GM19455 (cell line): ENCODE data around the gene OTUD3.
"Not testable (repeated sequence)": the region's sequence is repeated elsewhere in the genome, so short reads cannot be mapped to it uniquely, and the experiment has no call there.

Source experiments
- ATAC-seq: cut with Tn5 transposase; IDR thresholded peaks from one replicate; pipeline ENCODE4 v1.9.1; 2021; ENCODE audit not compliant: unreplicated experiment

The OTUD3 gene

GRCh38 chr1:19866758-19867157 lies 15.4 kb upstream of the OTUD3 start:
- ATAC-seq: no peak

GRCh38 chr1:19868575-19868974 lies 13.6 kb upstream of the OTUD3 start:
- ATAC-seq: not testable (repeated sequence)

- not testable (repeated sequence) for ATAC-seq
Measured at GRCh38 chr1:19869453-19869852, 12.7 kb upstream of the OTUD3 start.

GRCh38 chr1:19869929-19870328 lies 12.3 kb upstream of the OTUD3 start:
- no peak for ATAC-seq

- ATAC-seq: no peak
Measured at GRCh38 chr1:19872190-19872589, 10.0 kb upstream of the OTUD3 start.

- ATAC-seq: no peak
Measured at GRCh38 chr1:19877181-19877750, 4.9 kb upstream of the OTUD3 start.

- no peak for ATAC-seq
Measured at GRCh38 chr1:19877821-19878636, 4.2 kb upstream of the OTUD3 start.

- no peak for ATAC-seq
Measured at GRCh38 chr1:19878637-19878985, 3.6 kb upstream of the OTUD3 start.

GRCh38 chr1:19879227-19879626 lies 3.0 kb upstream of the OTUD3 start:
- no peak for ATAC-seq

GRCh38 chr1:19879661-19880060 lies 2.5 kb upstream of the OTUD3 start:
- no peak for ATAC-seq

- ATAC-seq: not testable (repeated sequence)
Measured at GRCh38 chr1:19880841-19881240, 1.4 kb upstream of the OTUD3 start.

- no peak for ATAC-seq
Measured at GRCh38 chr1:19884312-19884711, 2.1 kb downstream of the OTUD3 start.

- ATAC-seq: no peak
Measured at GRCh38 chr1:19885821-19886220, 3.6 kb downstream of the OTUD3 start.

- no peak for ATAC-seq
Measured at GRCh38 chr1:19888112-19888511, 5.9 kb downstream of the OTUD3 start.

GRCh38 chr1:19889656-19890055 lies 7.5 kb downstream of the OTUD3 start:
- ATAC-seq: no peak

- ATAC-seq: no peak
Measured at GRCh38 chr1:19892129-19892528, 9.9 kb downstream of the OTUD3 start.

- no peak for ATAC-seq
Measured at GRCh38 chr1:19892628-19893168, 10.5 kb downstream of the OTUD3 start.

- ATAC-seq: no peak
Measured at GRCh38 chr1:19893687-19894086, 11.5 kb downstream of the OTUD3 start.

GRCh38 chr1:19894218-19894617 lies 12.0 kb downstream of the OTUD3 start:
- ATAC-seq: no peak

- no peak for ATAC-seq
Measured at GRCh38 chr1:19901653-19902052, 19.5 kb downstream of the OTUD3 start.

GRCh38 chr1:19903621-19904020 lies 21.4 kb downstream of the OTUD3 start:
- ATAC-seq: no peak

GRCh38 chr1:19907456-19907855 lies 25.3 kb downstream of the OTUD3 start:
- ATAC-seq: no peak
